GM06990 (cell line): ENCODE data around the gene ZGRF1.

Experiments used
- DNase-seq: peaks from one replicate; pipeline ENCODE4 v3.0.0-alpha.2; 2011; ENCODE audit not compliant: insufficient read length; ENCODE audit errors: extremely low read depth
- H3K27me3 ChIP-seq: replicated peaks from 2 replicates; pipeline ENCODE4 v1.6.0; 2011; ENCODE audit warnings: low read length; ENCODE audit not compliant: control insufficient read depth, insufficient read depth
- H3K36me3 ChIP-seq: 2 replicates; pipeline ENCODE4 v1.5.1; 2011; ENCODE audit warnings: low read length; ENCODE audit not compliant: control insufficient read depth, insufficient read depth
- H3K4me3 ChIP-seq: replicated peaks from 2 replicates; pipeline ENCODE4 v1.5.1; 2011; ENCODE audit warnings: low read depth, mild to moderate bottlenecking, control low read depth, low read length
- TF ChIP-seq, protein P1 (sequence below): IDR thresholded peaks from 2 replicates; pipeline ENCODE4 v1.5.1; 2011; ENCODE audit warnings: low read length, control low read depth, mild to moderate bottlenecking, inconsistent platforms; ENCODE audit not compliant: insufficient read depth, poor library complexity, severe bottlenecking

Gene ZGRF1

DNA sequence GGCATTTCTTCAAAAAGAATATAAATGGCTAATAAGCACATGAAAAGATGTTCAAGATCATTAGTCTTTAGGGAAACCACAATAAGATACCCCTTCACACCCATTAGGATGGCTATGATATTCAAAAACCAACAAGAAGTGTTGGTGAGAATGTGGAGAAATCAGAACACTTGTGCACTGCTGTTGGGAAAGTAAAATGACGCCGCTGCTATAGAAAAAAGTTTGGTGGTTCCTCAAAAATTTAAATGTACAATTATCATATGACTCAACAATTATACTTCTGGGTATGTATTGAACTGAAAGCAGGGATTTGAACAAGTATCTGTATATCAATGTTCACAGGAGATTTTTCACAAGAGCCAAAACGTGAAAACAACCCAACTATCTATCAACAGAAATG, 91.4 kb downstream of the ZGRF1 start:
- TF ChIP-seq, protein P1, sequence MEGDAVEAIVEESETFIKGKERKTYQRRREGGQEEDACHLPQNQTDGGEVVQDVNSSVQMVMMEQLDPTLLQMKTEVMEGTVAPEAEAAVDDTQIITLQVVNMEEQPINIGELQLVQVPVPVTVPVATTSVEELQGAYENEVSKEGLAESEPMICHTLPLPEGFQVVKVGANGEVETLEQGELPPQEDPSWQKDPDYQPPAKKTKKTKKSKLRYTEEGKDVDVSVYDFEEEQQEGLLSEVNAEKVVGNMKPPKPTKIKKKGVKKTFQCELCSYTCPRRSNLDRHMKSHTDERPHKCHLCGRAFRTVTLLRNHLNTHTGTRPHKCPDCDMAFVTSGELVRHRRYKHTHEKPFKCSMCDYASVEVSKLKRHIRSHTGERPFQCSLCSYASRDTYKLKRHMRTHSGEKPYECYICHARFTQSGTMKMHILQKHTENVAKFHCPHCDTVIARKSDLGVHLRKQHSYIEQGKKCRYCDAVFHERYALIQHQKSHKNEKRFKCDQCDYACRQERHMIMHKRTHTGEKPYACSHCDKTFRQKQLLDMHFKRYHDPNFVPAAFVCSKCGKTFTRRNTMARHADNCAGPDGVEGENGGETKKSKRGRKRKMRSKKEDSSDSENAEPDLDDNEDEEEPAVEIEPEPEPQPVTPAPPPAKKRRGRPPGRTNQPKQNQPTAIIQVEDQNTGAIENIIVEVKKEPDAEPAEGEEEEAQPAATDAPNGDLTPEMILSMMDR = no peak
- Histone ChIP-seq H3K36me3 (no peaks in the 10 kb centered on the region; the same call in 1 of the 2 replicates), H3K27me3 (no peaks in the 10 kb centered on the region), H3K4me3 (no peak overlapping the region)
- DNase-seq = no peak

DNA sequence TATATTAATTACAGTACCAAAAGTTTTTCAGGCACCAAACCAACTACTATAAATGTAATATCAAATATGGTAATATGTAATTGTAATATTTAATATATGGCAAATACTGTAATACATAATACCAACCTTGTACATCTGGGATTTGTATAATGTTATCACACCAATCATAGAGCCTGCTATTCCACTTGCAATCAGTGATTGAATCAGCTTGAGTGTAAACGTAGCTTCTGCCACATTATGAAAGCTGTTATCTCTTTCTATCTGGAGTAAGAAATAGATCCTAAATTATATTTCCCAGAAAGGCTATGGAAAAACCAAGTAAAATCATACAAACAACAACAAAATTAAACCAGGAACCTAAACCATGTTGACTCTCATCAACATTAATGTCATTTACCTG, 96.0 kb downstream of the ZGRF1 start:
- H3K4me3 ChIP-seq = no peak overlapping the region
- no peaks in the 10 kb centered on the region for H3K27me3 ChIP-seq
- H3K36me3 ChIP-seq = no peaks in the 10 kb centered on the region
- no peak for DNase-seq
- TF ChIP-seq, protein P1 = no peak

GRCh38 chr4:112536123-112536522, 100.6 kb downstream of the ZGRF1 start:
- TF ChIP-seq, protein P1 = no peak
- DNase-seq = no peak
- Histone ChIP-seq H3K36me3 (no peaks in the 10 kb centered on the region), H3K27me3 (no peaks in the 10 kb centered on the region), H3K4me3 (no peak overlapping the region)

- no peak for DNase-seq
- Histone ChIP-seq H3K27me3 (no peaks in the 10 kb centered on the region), H3K4me3 (no peak overlapping the region), H3K36me3 (no peaks in the 10 kb centered on the region)
- TF ChIP-seq, protein P1 = no peak
Observed at GRCh38 chr4:112532267-112532666, 104.4 kb downstream of the ZGRF1 start.

GRCh38 chr4:112531146-112531545, 105.6 kb downstream of the ZGRF1 start:
- TF ChIP-seq, protein P1 = no peak
- H3K4me3 ChIP-seq = no peak overlapping the region
- H3K36me3 ChIP-seq = no peaks in the 10 kb centered on the region
- H3K27me3 ChIP-seq = no peaks in the 10 kb centered on the region
- DNase-seq = no peak

GRCh38 chr4:112526061-112526460, 110.6 kb downstream of the ZGRF1 start:
- Histone ChIP-seq H3K36me3 (no peaks in the 10 kb centered on the region), H3K4me3 (no peak overlapping the region), H3K27me3 (no peaks in the 10 kb centered on the region)
- TF ChIP-seq, protein P1 = no peak
- no peak for DNase-seq
